ENCODE data around the gene CMSS1. TPM values are rescaled to one million over a fixed set of nuclear protein-coding genes. Genes with fewer than 3 reads are reported as not detected.

The CMSS1 gene
- total and polyA plus RNA-seq, 2 of the 13 experiments (the other 11 are each of a cell fraction or from before 2014, with no cell fraction given), result 6.4 to 48.7 TPM

- TF ChIP-seq ZNF383 (CRISPR knock-in tag; IDR thresholded peaks at IDR 0.05; ENCODE audit: borderline replicate concordance), result no peak
- TF ChIP-seq ZNF615 (CRISPR knock-in tag; IDR thresholded peaks at IDR 0.05; ENCODE audit: borderline replicate concordance), result no peak
- TF ChIP-seq, protein P1, sequence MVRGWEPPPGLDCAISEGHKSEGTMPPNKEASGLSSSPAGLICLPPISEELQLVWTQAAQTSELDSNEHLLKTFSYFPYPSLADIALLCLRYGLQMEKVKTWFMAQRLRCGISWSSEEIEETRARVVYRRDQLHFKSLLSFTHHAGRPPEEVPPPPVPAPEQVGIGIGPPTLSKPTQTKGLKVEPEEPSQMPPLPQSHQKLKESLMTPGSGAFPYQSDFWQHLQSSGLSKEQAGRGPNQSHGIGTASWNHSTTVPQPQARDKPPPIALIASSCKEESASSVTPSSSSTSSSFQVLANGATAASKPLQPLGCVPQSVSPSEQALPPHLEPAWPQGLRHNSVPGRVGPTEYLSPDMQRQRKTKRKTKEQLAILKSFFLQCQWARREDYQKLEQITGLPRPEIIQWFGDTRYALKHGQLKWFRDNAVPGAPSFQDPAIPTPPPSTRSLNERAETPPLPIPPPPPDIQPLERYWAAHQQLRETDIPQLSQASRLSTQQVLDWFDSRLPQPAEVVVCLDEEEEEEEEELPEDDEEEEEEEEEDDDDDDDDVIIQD (CRISPR knock-in tag; IDR thresholded peaks at IDR 0.05; ENCODE audit: low read depth), result peak; percentile 70; the same call in 1 of the 2 replicates
- TF ChIP-seq SNAI1 (CRISPR knock-in tag; IDR thresholded peaks at IDR 0.05; ENCODE audit: borderline replicate concordance), result no peak
- TF ChIP-seq CEBPG (CRISPR knock-in tag; IDR thresholded peaks at IDR 0.05), result peak; percentile 86
- TF ChIP-seq ELF3 (CRISPR knock-in tag; IDR thresholded peaks at IDR 0.05), result peak; percentile 98
- no peak for TF ChIP-seq ISX (CRISPR knock-in tag; conservative IDR thresholded peaks at IDR 0.05)
- no peak for TF ChIP-seq ZNF589 (CRISPR knock-in tag; conservative IDR thresholded peaks at IDR 0.05)
- no peak for TF ChIP-seq ZBTB39 (CRISPR knock-in tag; IDR thresholded peaks at IDR 0.05)
- TF ChIP-seq KLF13 (CRISPR knock-in tag; IDR thresholded peaks at IDR 0.05), result no peak
- peak; percentile 62; the same call in 1 of the 2 replicates for TF ChIP-seq KAT7 (CRISPR knock-in tag; IDR thresholded peaks at IDR 0.05; ENCODE audit: borderline replicate concordance)
- peak; percentile 97 for TF ChIP-seq ISL2 (CRISPR knock-in tag; IDR thresholded peaks at IDR 0.05)
- no peak for TF ChIP-seq CHD2 (IDR thresholded peaks at IDR 0.05; ENCODE audit: low read depth, low read length)
- TF ChIP-seq MATR3 (CRISPR knock-in tag; IDR thresholded peaks at IDR 0.05), result no peak
- no peak for TF ChIP-seq SCMH1 (CRISPR knock-in tag; IDR thresholded peaks at IDR 0.05; ENCODE audit: borderline replicate concordance)
- no peak for TF ChIP-seq CEBPZ (IDR thresholded peaks at IDR 0.05; ENCODE audit: low read length)
- no peak for TF ChIP-seq KDM4B (CRISPR knock-in tag; IDR thresholded peaks at IDR 0.05)
- no peak for TF ChIP-seq HES4 (CRISPR knock-in tag; IDR thresholded peaks at IDR 0.05; ENCODE audit: borderline replicate concordance)
- no peak for TF ChIP-seq HDAC6 (IDR thresholded peaks at IDR 0.05; ENCODE audit: low read depth, low read length)
- peak; percentile 79 for TF ChIP-seq PAXIP1 (CRISPR knock-in tag; conservative IDR thresholded peaks at IDR 0.05)
- no peak for TF ChIP-seq SMYD3 (CRISPR knock-in tag; IDR thresholded peaks at IDR 0.05)
Observed at GRCh38 chr3:100063929-100064461, 246.3 kb downstream of the CMSS1 start (continued).

Data from HepG2 (cell line).